ENCODE measurements around the gene SH3TC2. TPM values are rescaled to one million over a fixed set of nuclear protein-coding genes. Genes with fewer than 3 reads are reported as not detected.

SH3TC2 gene
- total RNA-seq, 1 experiment from 2014 or later, result 32.0 TPM

DNA sequence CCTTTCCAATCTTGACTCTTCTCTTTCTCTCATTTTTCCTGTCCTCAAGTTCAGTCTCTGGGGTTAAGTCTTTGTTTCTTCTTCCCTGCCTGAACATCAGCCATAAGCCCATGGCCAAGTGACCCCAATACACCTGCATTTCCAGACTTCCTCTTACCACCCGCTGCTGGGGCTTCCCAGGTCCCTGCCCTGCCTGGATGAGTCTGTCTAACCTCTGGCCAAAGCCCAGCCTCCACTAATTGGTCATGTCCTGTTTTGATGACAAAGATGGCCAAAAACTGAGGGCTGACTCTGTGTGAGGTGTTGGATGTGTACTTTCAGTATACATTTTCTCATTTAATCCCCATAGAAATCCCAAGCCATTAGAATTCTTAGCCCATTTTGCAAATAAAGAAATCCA, 47.3 kb downstream of the SH3TC2 start:
- no peak overlapping the region for H3K4me3 ChIP-seq (ENCODE audit: low read length)
- H3F3A ChIP-seq (ENCODE audit: low read length, unreplicated experiment), result peaks cover 9% of the 10 kb centered on the region
- POLR2A ChIA-PET (ENCODE audit: unreplicated experiment), result no interaction called here
- ATAC-seq (no peak), DNase-seq (peak; percentile 42)
- H3K79me2 ChIP-seq (ENCODE audit: low read length), result no peaks in the 10 kb centered on the region
- no peak overlapping the region for H2AFZ ChIP-seq (ENCODE audit: low read length)
- no peak overlapping the region for H3K9ac ChIP-seq (ENCODE audit: low read length)
- BruUV-seq (replicated peaks), result no TSS peak
- no peaks in the 10 kb centered on the region for H4K20me1 ChIP-seq (ENCODE audit: low read length)
- H3K4me2 ChIP-seq (ENCODE audit: low read length), result no peak overlapping the region
- H3K9me2 ChIP-seq (replicated peaks; ENCODE audit: low read length), result no peaks in the 10 kb centered on the region
- intact Hi-C loops (cut with micrococcal nuclease), result no loop called here
- H3K27me3 ChIP-seq (ENCODE audit: low read length), result no peaks in the 10 kb centered on the region
- CTCF ChIA-PET, result no interaction called here
- H3K36me3 ChIP-seq (ENCODE audit: low read depth, low read length), result no peaks in the 10 kb centered on the region
- no peaks in the 10 kb centered on the region for H3K9me3 ChIP-seq (ENCODE audit: low read length)
- TF ChIP-seq, protein P1, sequence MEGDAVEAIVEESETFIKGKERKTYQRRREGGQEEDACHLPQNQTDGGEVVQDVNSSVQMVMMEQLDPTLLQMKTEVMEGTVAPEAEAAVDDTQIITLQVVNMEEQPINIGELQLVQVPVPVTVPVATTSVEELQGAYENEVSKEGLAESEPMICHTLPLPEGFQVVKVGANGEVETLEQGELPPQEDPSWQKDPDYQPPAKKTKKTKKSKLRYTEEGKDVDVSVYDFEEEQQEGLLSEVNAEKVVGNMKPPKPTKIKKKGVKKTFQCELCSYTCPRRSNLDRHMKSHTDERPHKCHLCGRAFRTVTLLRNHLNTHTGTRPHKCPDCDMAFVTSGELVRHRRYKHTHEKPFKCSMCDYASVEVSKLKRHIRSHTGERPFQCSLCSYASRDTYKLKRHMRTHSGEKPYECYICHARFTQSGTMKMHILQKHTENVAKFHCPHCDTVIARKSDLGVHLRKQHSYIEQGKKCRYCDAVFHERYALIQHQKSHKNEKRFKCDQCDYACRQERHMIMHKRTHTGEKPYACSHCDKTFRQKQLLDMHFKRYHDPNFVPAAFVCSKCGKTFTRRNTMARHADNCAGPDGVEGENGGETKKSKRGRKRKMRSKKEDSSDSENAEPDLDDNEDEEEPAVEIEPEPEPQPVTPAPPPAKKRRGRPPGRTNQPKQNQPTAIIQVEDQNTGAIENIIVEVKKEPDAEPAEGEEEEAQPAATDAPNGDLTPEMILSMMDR (conservative IDR thresholded peaks at IDR 0.05; ENCODE audit: low read depth, low read length), result no peak
- TF ChIP-seq EZH2phosphoT487 (IDR thresholded peaks at IDR 0.05; ENCODE audit: borderline replicate concordance, low read length), result no peak
- no peak for TF ChIP-seq EZH2 (IDR thresholded peaks at IDR 0.05; ENCODE audit: low read length, unreplicated experiment)
- H3K4me1 ChIP-seq (ENCODE audit: insufficient read depth, low read length), result peaks cover 26% of the 10 kb centered on the region
- H3K27ac ChIP-seq (ENCODE audit: low read length), result no peak overlapping the region

DNA sequence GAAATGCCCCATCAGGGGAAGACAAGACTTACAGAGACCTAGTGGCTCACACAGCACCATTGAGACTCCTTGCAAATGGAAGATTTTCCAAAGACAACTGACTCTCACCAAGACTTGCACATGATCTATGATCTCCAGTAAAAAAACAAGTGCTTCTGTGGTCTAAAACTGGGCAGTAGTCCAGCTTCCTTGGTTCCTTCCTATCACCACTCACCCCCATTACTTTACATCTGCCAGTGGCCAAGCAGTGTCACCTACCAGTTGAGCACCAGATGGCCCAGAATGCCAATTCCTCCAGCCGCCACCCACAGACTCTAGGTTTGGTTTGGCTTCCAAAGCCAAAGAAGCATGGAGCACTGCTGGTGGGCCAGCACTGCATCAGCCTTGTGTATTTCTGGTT, 47.7 kb downstream of the SH3TC2 start:
- Histone ChIP-seq H2AFZ (ENCODE audit: low read length) (no peak overlapping the region), H3K9me2 (replicated peaks; ENCODE audit: low read length) (no peaks in the 10 kb centered on the region), H3K9me3 (ENCODE audit: low read length) (no peaks in the 10 kb centered on the region), H3K27ac (ENCODE audit: low read length) (no peak overlapping the region), H3K9ac (ENCODE audit: low read length) (no peak overlapping the region), H3K27me3 (ENCODE audit: low read length) (no peaks in the 10 kb centered on the region), H3K79me2 (ENCODE audit: low read length) (no peaks in the 10 kb centered on the region), H3K4me3 (ENCODE audit: low read length) (no peak overlapping the region), H3F3A (ENCODE audit: low read length, unreplicated experiment) (peaks cover 9% of the 10 kb centered on the region), H3K4me2 (ENCODE audit: low read length) (no peak overlapping the region), H3K36me3 (ENCODE audit: low read depth, low read length) (no peaks in the 10 kb centered on the region), H3K4me1 (ENCODE audit: insufficient read depth, low read length) (peaks cover 30% of the 10 kb centered on the region), H4K20me1 (ENCODE audit: low read length) (no peaks in the 10 kb centered on the region)
- ATAC-seq (no peak), DNase-seq (no peak)
- CTCF ChIA-PET, result no interaction called here
- intact Hi-C loops (cut with micrococcal nuclease), result no loop called here
- BruUV-seq (replicated peaks), result no TSS peak
- TF ChIP-seq, protein P1 (conservative IDR thresholded peaks at IDR 0.05; ENCODE audit: low read depth, low read length), result no peak
- no peak for TF ChIP-seq EZH2phosphoT487 (IDR thresholded peaks at IDR 0.05; ENCODE audit: borderline replicate concordance, low read length)
- TF ChIP-seq EZH2 (IDR thresholded peaks at IDR 0.05; ENCODE audit: low read length, unreplicated experiment), result no peak
- POLR2A ChIA-PET (ENCODE audit: unreplicated experiment), result interaction anchor here (0.6 kb wide), 2 partner anchors 18 to 128 kb away, joined by 6 to 12 read pairs; no protein-coding TSS in a partner anchor

DNA sequence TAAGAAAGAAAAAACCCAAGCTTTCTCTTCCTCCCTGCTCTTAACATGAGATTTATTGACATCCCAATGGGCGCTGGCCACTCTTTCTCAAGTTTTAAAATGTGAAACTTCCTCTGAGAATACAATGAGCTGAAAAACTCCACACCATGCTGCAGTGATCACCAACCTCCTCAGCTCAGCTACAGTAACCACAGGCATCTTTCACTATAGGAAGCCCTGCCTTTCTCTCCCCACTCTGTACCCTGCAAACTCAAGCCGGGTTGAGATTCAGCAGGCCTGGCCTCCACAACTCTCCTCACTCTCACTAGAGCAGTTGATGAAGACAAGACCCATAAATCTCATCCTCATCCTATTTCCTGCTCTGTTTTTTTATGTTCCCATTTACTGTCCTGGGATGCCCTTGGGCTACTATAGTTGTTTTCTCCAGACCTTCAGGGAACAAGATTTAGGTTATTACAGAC, 48.3 kb downstream of the SH3TC2 start:
- no peak for DNase-seq
- no peak overlapping the region for H2AFZ ChIP-seq (ENCODE audit: low read length)
- no peak overlapping the region for H3K4me3 ChIP-seq (ENCODE audit: low read length)
- H3K27me3 ChIP-seq (ENCODE audit: low read length), result no peaks in the 10 kb centered on the region
- H3K4me1 ChIP-seq (ENCODE audit: insufficient read depth, low read length), result peaks cover 33% of the 10 kb centered on the region
- no peak for ATAC-seq
- no peak overlapping the region for H3K9ac ChIP-seq (ENCODE audit: low read length)
- no peaks in the 10 kb centered on the region for H3K9me2 ChIP-seq (replicated peaks; ENCODE audit: low read length)
- TF ChIP-seq, protein P1 (conservative IDR thresholded peaks at IDR 0.05; ENCODE audit: low read depth, low read length), result no peak
- no peak for TF ChIP-seq EZH2 (IDR thresholded peaks at IDR 0.05; ENCODE audit: low read length, unreplicated experiment)
- no peak for TF ChIP-seq EZH2phosphoT487 (IDR thresholded peaks at IDR 0.05; ENCODE audit: borderline replicate concordance, low read length)
- no TSS peak for BruUV-seq (replicated peaks)
- ChIA-PET CTCF (no interaction called here), POLR2A (ENCODE audit: unreplicated experiment) (interaction anchor here (0.6 kb wide), 2 partner anchors 18 to 129 kb away, joined by 6 to 12 read pairs; no protein-coding TSS in a partner anchor)
- no peaks in the 10 kb centered on the region for H3K36me3 ChIP-seq (ENCODE audit: low read depth, low read length)
- no peaks in the 10 kb centered on the region for H3K9me3 ChIP-seq (ENCODE audit: low read length)
- H3K79me2 ChIP-seq (ENCODE audit: low read length), result no peaks in the 10 kb centered on the region
- H3F3A ChIP-seq (ENCODE audit: low read length, unreplicated experiment), result peaks cover 9% of the 10 kb centered on the region
- no peak overlapping the region for H3K27ac ChIP-seq (ENCODE audit: low read length)
- no peak overlapping the region for H3K4me2 ChIP-seq (ENCODE audit: low read length)
- H4K20me1 ChIP-seq (ENCODE audit: low read length), result no peaks in the 10 kb centered on the region
- intact Hi-C loops (cut with micrococcal nuclease), result no loop called here
